IMR-90 (cell line): Measurements from ENCODE around the gene TBL3. TPM values are rescaled to one million over a fixed set of nuclear protein-coding genes. Genes with fewer than 3 reads are reported as not detected.
A peak's percentile ranks its signal among the peaks of the same experiment; 100 is the strongest.

Experiments
- ATAC-seq: fragments of 200-7000 bp; cut with Tn5 transposase; 2 replicates; pipeline ENCODE4 v1.9.1; 2020; ENCODE audit warnings: low read depth, mild to moderate bottlenecking, moderate library complexity
- BruUV-seq: library from RNA; stranded (reverse); fragments of 400-500 nt; replicated peaks from 2 replicates; lab custom pipeline; 2021; lab: Mats Ljungman, UMichigan
- CTCF ChIA-PET: fragments of 300-600 bp; formaldehyde crosslinking; extraction: SDS; loops from one replicate; lab custom pipeline; 2021; ENCODE audit warnings: antibody characterized with exemption; lab: Yijun Ruan, JAX
- POLR2A ChIA-PET: fragments of 300-600 bp; sonication (Branson Sonifier 250); formaldehyde crosslinking; loops from one replicate; lab custom pipeline; 2022; ENCODE audit warnings: antibody characterized with exemption; ENCODE audit not compliant: unreplicated experiment; lab: Charles Lee
- DNase-seq: peaks from one replicate; pipeline ENCODE4 v3.0.0; 2013
- H2AFZ ChIP-seq: replicated peaks from 2 replicates; pipeline ENCODE3; 2013; ENCODE audit warnings: low read length, mild to moderate bottlenecking; ENCODE audit not compliant: poor library complexity
- H2AK5ac ChIP-seq: 2 replicates; pipeline ENCODE4 v1.6.1; 2013; ENCODE audit warnings: low read depth, low read length, inconsistent platforms
- H2AK9ac ChIP-seq: replicated peaks from 2 replicates; pipeline ENCODE3; 2013; ENCODE audit warnings: mild to moderate bottlenecking, low read depth, low read length, moderate library complexity; ENCODE audit not compliant: poor library complexity
- H2BK120ac ChIP-seq: 2 replicates; pipeline ENCODE4 v1.6.1; 2013; ENCODE audit warnings: low read depth, low read length, inconsistent platforms
- H2BK15ac ChIP-seq: 3 replicates; pipeline ENCODE4 v1.6.1; 2013; ENCODE audit warnings: low read depth, low read length, inconsistent platforms
- H2BK20ac ChIP-seq: 2 replicates; pipeline ENCODE4 v1.6.1; 2013; ENCODE audit warnings: low read depth, mild to moderate bottlenecking, inconsistent platforms, low read length, moderate library complexity
- H2BK5ac ChIP-seq: 2 replicates; pipeline ENCODE4 v1.6.1; 2013; ENCODE audit warnings: mild to moderate bottlenecking, low read depth, low read length, inconsistent platforms; ENCODE audit not compliant: poor library complexity, severe bottlenecking
- H3K14ac ChIP-seq: replicated peaks from 2 replicates; pipeline ENCODE4 v1.6.1; 2013; ENCODE audit warnings: low read depth, low read length, inconsistent platforms
- H3K18ac ChIP-seq: 2 replicates; pipeline ENCODE4 v1.6.1; 2013; ENCODE audit warnings: low read depth, low read length, control low read depth
- H3K23ac ChIP-seq: 2 replicates; pipeline ENCODE4 v1.6.1; 2013; ENCODE audit warnings: low read depth, low read length, inconsistent platforms
- H3K27ac ChIP-seq: 2 replicates; pipeline ENCODE4 v1.5.1; 2013; ENCODE audit warnings: mild to moderate bottlenecking, control low read depth, low read length; ENCODE audit not compliant: insufficient read depth
- H3K27me3 ChIP-seq: 2 replicates; pipeline ENCODE4 v1.6.1; 2013; ENCODE audit warnings: low read length; ENCODE audit not compliant: control insufficient read depth, insufficient read depth
- H3K36me3 ChIP-seq: 2 replicates; pipeline ENCODE4 v1.6.1; 2013; ENCODE audit warnings: low read length, mixed read lengths; ENCODE audit not compliant: control insufficient read depth, insufficient read depth
- H3K4ac ChIP-seq: 2 replicates; pipeline ENCODE4 v1.6.1; 2013; ENCODE audit warnings: low read depth, low read length, inconsistent platforms
- H3K4me1 ChIP-seq: 2 replicates; pipeline ENCODE4 v1.6.1; 2013; ENCODE audit warnings: low read length, mixed read lengths; ENCODE audit not compliant: control insufficient read depth, insufficient read depth
- H3K4me2 ChIP-seq: 2 replicates; pipeline ENCODE4 v1.6.1; 2013; ENCODE audit warnings: low read depth, mild to moderate bottlenecking, control low read depth, low read length, moderate library complexity
- H3K4me3 ChIP-seq: 2 replicates; pipeline ENCODE4 v1.5.1; 2013; ENCODE audit warnings: low read depth, mild to moderate bottlenecking, control low read depth, low read length, moderate library complexity; ENCODE audit not compliant: insufficient read depth
- H3K56ac ChIP-seq: 2 replicates; pipeline ENCODE4 v1.6.1; 2013; ENCODE audit warnings: low read length, inconsistent platforms; ENCODE audit not compliant: insufficient read depth; ENCODE audit errors: extremely low read depth
- H3K79me1 ChIP-seq, 2 experiments: 2 replicates each; pipeline ENCODE4 v1.6.1; 2013; ENCODE audit warnings: low read length in 2 of 2, inconsistent platforms in 1 of 2, low read depth in 1 of 2
- H3K9ac ChIP-seq: 2 replicates; pipeline ENCODE4 v1.6.1; 2013; ENCODE audit warnings: low read depth, low read length, control low read depth
- H3K9me1 ChIP-seq: 2 replicates; pipeline ENCODE4 v1.6.1; 2013; ENCODE audit warnings: low read length, inconsistent platforms; ENCODE audit not compliant: insufficient read depth
- H3K9me3 ChIP-seq: 2 replicates; pipeline ENCODE4 v1.6.1; 2013; ENCODE audit warnings: low read length; ENCODE audit not compliant: control insufficient read depth, insufficient read depth
- H4K20me1 ChIP-seq: 2 replicates; pipeline ENCODE4 v1.6.1; 2013; ENCODE audit warnings: low read length, inconsistent platforms; ENCODE audit not compliant: insufficient read depth
- H4K5ac ChIP-seq: 2 replicates; pipeline ENCODE4 v1.6.1; 2013; ENCODE audit warnings: mild to moderate bottlenecking, low read depth, low read length, control low read depth
- H4K8ac ChIP-seq, 2 experiments: 2 replicates each; pipeline ENCODE4 v1.6.1; 2013; ENCODE audit warnings: low read depth in 2 of 2, low read length in 2 of 2, control low read depth in 1 of 2, inconsistent platforms in 1 of 2
- H4K91ac ChIP-seq: 2 replicates; pipeline ENCODE4 v1.6.1; 2013; ENCODE audit warnings: low read depth, low read length, inconsistent platforms; ENCODE audit not compliant: insufficient read depth
- BHLHE40 ChIP-seq: fragments of 150-350 bp; IDR thresholded peaks from 2 replicates; pipeline ENCODE4 v1.6.1; 2016; ENCODE audit warnings: mild to moderate bottlenecking, low read depth, low read length
- FOS ChIP-seq: fragments of 150-350 bp; IDR thresholded peaks from 2 replicates; pipeline ENCODE4 v1.6.1; 2016; ENCODE audit warnings: low read depth, low read length
- MAFK ChIP-seq: IDR thresholded peaks from 2 replicates; pipeline ENCODE4 v1.6.1; 2012; ENCODE audit warnings: low read depth, low read length, improper control_type of control experiment
- MAZ ChIP-seq: IDR thresholded peaks from 2 replicates; pipeline ENCODE4 v1.6.1; 2012; ENCODE audit warnings: low read depth, mild to moderate bottlenecking, low read length, improper control_type of control experiment, moderate library complexity, borderline replicate concordance
- MXI1 ChIP-seq: IDR thresholded peaks from 2 replicates; pipeline ENCODE4 v1.6.1; 2012; ENCODE audit warnings: low read depth, mild to moderate bottlenecking, low read length, moderate library complexity, borderline replicate concordance
- NFE2L2 ChIP-seq: fragments of 150-350 bp; IDR thresholded peaks from 2 replicates; pipeline ENCODE4 v1.6.1; 2016; ENCODE audit warnings: low read depth, mild to moderate bottlenecking, low read length
- POLR2A ChIP-seq: IDR thresholded peaks from 2 replicates; pipeline ENCODE4 v1.6.1; 2012; ENCODE audit warnings: mild to moderate bottlenecking, low read depth, low read length
- RAD21 ChIP-seq: IDR thresholded peaks from 2 replicates; pipeline ENCODE4 v1.6.1; 2012; ENCODE audit warnings: low read length, improper control_type of control experiment
- RCOR1 ChIP-seq: IDR thresholded peaks from 2 replicates; pipeline ENCODE4 v1.6.1; 2012; ENCODE audit warnings: mild to moderate bottlenecking, low read length, improper control_type of control experiment; ENCODE audit not compliant: insufficient replicate concordance
- RFX5 ChIP-seq: IDR thresholded peaks from 2 replicates; pipeline ENCODE4 v1.8.0; 2012; ENCODE audit warnings: low read depth, mild to moderate bottlenecking, low read length, moderate library complexity
- SMC3 ChIP-seq: fragments of 150-350 bp; IDR thresholded peaks from 2 replicates; pipeline ENCODE4 v1.6.1; 2016; ENCODE audit warnings: low read depth, mild to moderate bottlenecking, antibody characterized with exemption, low read length, moderate library complexity
- WGBS, 2 experiments: methylation state at CpG; one replicate each; pipeline versions ENCODE4 v1.1.5 to v1.1.7; 2013; ENCODE audit warnings: missing lambda C conversion rate in 2 of 2; ENCODE audit not compliant: insufficient read length in 1 of 2; ENCODE audit errors: extremely low coverage in 2 of 2; 5-methylcytosine and 5-hydroxymethylcytosine counted together
- dilution Hi-C: fragments of 300-500 bp; cut with HindIII; formaldehyde crosslinking; loops from one replicate; pipeline ENCODE4 v1.14.3; 2018; ENCODE audit warnings: low sequenced_read_pairs; ENCODE audit not compliant: unreplicated experiment
- in situ Hi-C: fragments of 300-500 bp; cut with MboI; formaldehyde crosslinking; loops from 3 replicates; pipeline ENCODE4 v1.14.3; 2019; ENCODE audit warnings: low sequenced_read_pairs, inconsistent platforms, mixed read lengths
- intact Hi-C: fragments of 100-400 bp; cut with micrococcal nuclease; formaldehyde crosslinking; loops from 2 replicates; pipeline ENCODE4 v1.10.0; 2022
- polyA plus RNA-seq, 3 experiments: library from polyadenylated mRNA; depleted of rRNA; stranded (reverse); fragments of >200 nt; gene quantifications; 2 replicates each; pipeline ENCODE4 v1.2.3, GENCODE V29; 2012; ENCODE audit warnings: low replicate concordance in 1 of 3
- total RNA-seq: library from RNA; depleted of rRNA; stranded (reverse); fragments of >200 nt; gene quantifications from 2 replicates; pipeline ENCODE4 v1.2.3, GENCODE V29; 2012
- TF ChIP-seq, protein P1 (sequence below): conservative IDR thresholded peaks from 2 replicates; pipeline ENCODE4 v1.5.1; 2012; ENCODE audit warnings: mild to moderate bottlenecking, low read depth, low read length, improper control_type of control experiment

Gene TBL3
- total and polyA plus RNA-seq, 2 of the 4 experiments (the other 2 are of a cell fraction), result 38.5 to 60.8 TPM

- no peak for TF ChIP-seq SMC3
Observed at GRCh38 chr16:1974157-1975070, 2.6 kb downstream of the TBL3 start (continued).

GRCh38 chr16:1975432-1976215, 3.8 kb downstream of the TBL3 start:
- Histone ChIP-seq H4K91ac (no peak overlapping the region), H3K9me3 (no peaks in the 10 kb centered on the region), H2AK9ac (peak overlapping the region; percentile 55), H3K18ac (no peak overlapping the region), H3K14ac (no peak overlapping the region), H3K9me1 (peaks cover 3% of the 10 kb centered on the region; the same call in 1 of the 2 replicates), H4K20me1 (no peaks in the 10 kb centered on the region; the same call in 1 of the 2 replicates), H4K8ac (no peak overlapping the region), H2BK20ac (no peak overlapping the region), H3K27me3 (peaks cover 10% of the 10 kb centered on the region; the same call in 1 of the 2 replicates), H2BK5ac (no peak overlapping the region), H3K56ac (no peak overlapping the region), H2BK120ac (no peak overlapping the region), H4K5ac (no peak overlapping the region), H2AFZ (no peak overlapping the region), H3K27ac (no peak overlapping the region), H3K36me3 (peaks cover 48% of the 10 kb centered on the region), H3K4me2 (no peak overlapping the region), H3K4me3 (no peak overlapping the region), H3K4ac (no peak overlapping the region), H3K79me1 (peaks cover 5 to 31% of the 10 kb centered on the region in 2 experiments), H2BK15ac (no peak overlapping the region), H3K23ac (no peak overlapping the region), H3K4me1 (peaks cover 6% of the 10 kb centered on the region), H3K9ac (no peak overlapping the region), H2AK5ac (no peak overlapping the region)
- DNase-seq (no peak), ATAC-seq (no peak)
- POLR2A ChIA-PET, result no interaction called here
- CTCF ChIA-PET, result no interaction called here
- dilution Hi-C loops (no loop called here), intact Hi-C loops (no loop called here), in situ Hi-C loops (no loop called here)
- TSS peak; percentile 50 for BruUV-seq
- 95% methylated on average over 11 of the region's 33 CpGs; no CpG with 5 or more reads in 1 of the 2 experiments for WGBS, 2 experiments
- TF ChIP-seq FOS (no peak), POLR2A (no peak), RFX5 (no peak), MAZ (no peak), SMC3 (no peak), BHLHE40 (no peak), RAD21 (no peak), NFE2L2 (no peak), MAFK (no peak), RCOR1 (no peak), MXI1 (no peak)
- TF ChIP-seq, protein P1, sequence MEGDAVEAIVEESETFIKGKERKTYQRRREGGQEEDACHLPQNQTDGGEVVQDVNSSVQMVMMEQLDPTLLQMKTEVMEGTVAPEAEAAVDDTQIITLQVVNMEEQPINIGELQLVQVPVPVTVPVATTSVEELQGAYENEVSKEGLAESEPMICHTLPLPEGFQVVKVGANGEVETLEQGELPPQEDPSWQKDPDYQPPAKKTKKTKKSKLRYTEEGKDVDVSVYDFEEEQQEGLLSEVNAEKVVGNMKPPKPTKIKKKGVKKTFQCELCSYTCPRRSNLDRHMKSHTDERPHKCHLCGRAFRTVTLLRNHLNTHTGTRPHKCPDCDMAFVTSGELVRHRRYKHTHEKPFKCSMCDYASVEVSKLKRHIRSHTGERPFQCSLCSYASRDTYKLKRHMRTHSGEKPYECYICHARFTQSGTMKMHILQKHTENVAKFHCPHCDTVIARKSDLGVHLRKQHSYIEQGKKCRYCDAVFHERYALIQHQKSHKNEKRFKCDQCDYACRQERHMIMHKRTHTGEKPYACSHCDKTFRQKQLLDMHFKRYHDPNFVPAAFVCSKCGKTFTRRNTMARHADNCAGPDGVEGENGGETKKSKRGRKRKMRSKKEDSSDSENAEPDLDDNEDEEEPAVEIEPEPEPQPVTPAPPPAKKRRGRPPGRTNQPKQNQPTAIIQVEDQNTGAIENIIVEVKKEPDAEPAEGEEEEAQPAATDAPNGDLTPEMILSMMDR, result no peak
